Epidermal melanocyte (primary cell): ENCODE data around the gene SLIT2.
A peak's percentile ranks its signal among the peaks of the same experiment; 100 is the strongest.

Source experiments
- DNase-seq: peaks from one replicate; pipeline ENCODE4 v3.0.0; 2011; ENCODE audit warnings: low spot score; ENCODE audit not compliant: insufficient read length

Gene SLIT2

GRCh38 chr4:20251796-20252655 is at the start of gene SLIT2:
Gene SLIT2 (plus strand): TSS chr4:20251905. CDS start chr4:20253816, 1,911 bp downstream.
- DNase-seq, result peak; percentile 78

GRCh38 chr4:20203508-20203907 is 48.2 kb upstream of the SLIT2 start:
- no peak for DNase-seq

GRCh38 chr4:20217521-20217920 is 34.2 kb upstream of the SLIT2 start:
- no peak for DNase-seq

- no peak for DNase-seq
Measured at GRCh38 chr4:20217951-20218350, 33.8 kb upstream of the SLIT2 start.

GRCh38 chr4:20219521-20219920 is 32.2 kb upstream of the SLIT2 start:
- DNase-seq, result no peak

- no peak for DNase-seq
Measured at GRCh38 chr4:20237894-20238537, 13.7 kb upstream of the SLIT2 start.

- DNase-seq, result peak; percentile 30
Measured at GRCh38 chr4:20248155-20248558, 3.5 kb upstream of the SLIT2 start.

- DNase-seq, result no peak
Measured at GRCh38 chr4:20249333-20249732, 2.4 kb upstream of the SLIT2 start.

- no peak for DNase-seq
Measured at GRCh38 chr4:20251031-20251795, 492 bp upstream of the SLIT2 start.

- no peak for DNase-seq
Measured at GRCh38 chr4:20252656-20253282, 1.1 kb downstream of the SLIT2 start.

GRCh38 chr4:20253283-20253734 is 1.6 kb downstream of the SLIT2 start:
- no peak for DNase-seq

GRCh38 chr4:20253735-20254409 is 2.2 kb downstream of the SLIT2 start:
- no peak for DNase-seq

- no peak for DNase-seq
Measured at GRCh38 chr4:20254511-20255250, 3.0 kb downstream of the SLIT2 start.

GRCh38 chr4:20255251-20255586 is 3.5 kb downstream of the SLIT2 start:
- DNase-seq, result no peak

GRCh38 chr4:20255823-20256222 is 4.1 kb downstream of the SLIT2 start:
- no peak for DNase-seq

GRCh38 chr4:20256381-20256881 is 4.7 kb downstream of the SLIT2 start:
- DNase-seq, result no peak

GRCh38 chr4:20259707-20260106 is 8.0 kb downstream of the SLIT2 start:
- DNase-seq, result no peak

- DNase-seq, result no peak
Measured at GRCh38 chr4:20260821-20261220, 9.1 kb downstream of the SLIT2 start.

GRCh38 chr4:20262221-20262620 is 10.5 kb downstream of the SLIT2 start:
- DNase-seq, result no peak

- no peak for DNase-seq
Measured at GRCh38 chr4:20264688-20265087, 13.0 kb downstream of the SLIT2 start.
